ENCODE data around the gene CLASP2.
"Not testable (repeated sequence)": the region's sequence is repeated elsewhere in the genome, so short reads cannot be mapped to it uniquely, and the experiment has no call there.

The CLASP2 gene

GRCh38 chr3:33451994-33452393 is 266.1 kb downstream of the CLASP2 start:
- DNase-seq, ATAC-seq: not testable (repeated sequence)

GRCh38 chr3:33447958-33448357 is 270.1 kb downstream of the CLASP2 start:
- DNase-seq (no peak), ATAC-seq (no peak)

GRCh38 chr3:33447256-33447625 is 270.8 kb downstream of the CLASP2 start:
- not testable (repeated sequence) for ATAC-seq

More at GRCh38 chr3:33447256-33447625, 270.8 kb downstream of the CLASP2 start:
- not testable (repeated sequence) for DNase-seq
